GM21526 (cell line): ENCODE data around the gene AQP6.

Experiments used
- ATAC-seq: cut with Tn5 transposase; IDR thresholded peaks from one replicate; pipeline ENCODE4 v1.9.1; 2021; ENCODE audit warnings: moderate library complexity; ENCODE audit not compliant: unreplicated experiment, low FRiP score

The AQP6 gene

DNA sequence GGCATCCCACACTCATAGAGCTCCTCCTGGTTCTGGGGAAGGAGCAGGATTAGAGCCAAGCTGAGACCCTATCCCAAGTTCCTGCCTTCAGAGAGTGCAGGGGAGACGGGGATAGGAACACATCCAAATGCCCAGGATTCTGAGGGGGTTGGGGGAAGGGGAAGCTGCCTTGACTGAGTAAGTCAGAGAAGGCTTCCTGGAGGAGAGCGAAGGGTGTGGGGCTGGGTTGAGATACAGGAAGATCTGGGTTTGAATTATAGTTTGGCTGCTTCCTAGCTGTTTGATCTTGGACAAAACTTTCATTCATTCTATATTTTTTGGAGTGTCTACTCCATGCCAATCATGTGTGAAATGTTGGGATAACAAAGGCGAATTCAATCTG, 30.2 kb upstream of the AQP6 start:
- no peak for ATAC-seq

DNA sequence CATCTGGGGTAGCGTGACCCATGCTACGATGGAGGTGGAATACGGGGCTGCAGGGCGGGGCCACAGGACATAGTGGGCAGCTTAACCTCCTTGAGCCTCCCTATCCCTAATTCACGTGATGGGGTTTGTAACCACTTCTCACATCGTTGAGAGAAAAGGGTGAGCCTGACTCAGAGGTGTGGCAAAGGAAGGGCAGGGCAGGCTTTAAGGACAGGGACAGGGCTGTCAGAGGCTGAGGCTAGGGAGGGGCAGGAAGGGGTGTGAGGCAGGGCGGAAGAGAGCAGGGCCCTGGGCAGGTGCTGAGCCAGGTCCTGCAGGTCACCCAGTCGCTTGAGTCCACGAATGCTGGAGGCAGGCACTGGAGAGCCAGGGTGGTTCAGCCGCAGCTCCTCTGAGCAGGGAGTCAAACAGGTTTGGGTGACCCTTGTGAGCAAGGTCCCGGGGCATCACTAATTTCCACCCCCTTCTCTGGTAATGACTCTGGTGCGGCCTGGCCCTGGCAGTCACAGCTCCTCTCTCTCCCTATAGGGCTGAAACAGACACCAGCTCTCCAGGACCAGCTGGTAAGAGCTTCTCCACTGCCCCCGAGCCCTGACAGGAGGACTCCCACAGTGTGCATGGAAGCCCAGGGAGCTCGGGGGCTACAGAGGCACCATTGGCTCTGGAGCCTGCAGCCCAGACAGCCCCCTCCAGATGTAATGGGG, 29.7 kb upstream of the AQP6 start:
- ATAC-seq, result no peak

DNA sequence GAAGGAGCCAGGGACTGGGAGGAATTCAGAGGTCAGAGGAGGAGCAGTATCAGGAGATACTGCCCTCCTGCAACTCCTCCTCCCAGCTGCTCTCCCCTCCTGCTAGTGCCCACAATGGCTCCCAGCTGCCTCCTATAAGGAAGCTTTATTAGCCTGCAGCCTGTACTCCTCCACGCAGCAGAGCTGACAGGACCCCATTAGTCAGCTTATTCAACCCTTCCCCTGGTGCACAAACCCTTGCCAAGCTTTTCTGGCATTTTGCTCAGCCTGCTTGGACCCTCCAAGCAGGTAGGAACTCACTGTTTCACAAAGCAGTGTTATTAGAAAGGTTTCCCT, 29.2 kb upstream of the AQP6 start:
- no peak for ATAC-seq

DNA sequence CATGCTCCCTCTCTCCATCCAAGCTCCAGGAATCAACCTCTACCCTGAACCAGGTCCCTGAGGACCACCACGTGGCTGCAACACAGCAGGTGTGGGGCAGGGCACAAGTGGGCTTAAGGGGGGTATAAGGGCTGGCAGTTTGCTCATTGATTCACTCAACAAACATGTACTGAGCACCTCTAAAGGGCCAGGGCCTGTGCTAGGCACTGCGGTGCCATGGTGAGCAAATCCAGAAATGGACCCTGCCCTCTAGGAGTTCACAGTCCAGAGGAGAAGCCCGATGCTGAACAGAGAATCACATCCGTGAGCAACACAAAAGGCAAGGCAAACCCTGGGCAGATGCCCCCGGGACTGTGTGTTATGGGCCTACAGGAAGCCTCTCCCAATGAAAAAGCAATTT, 28.7 kb upstream of the AQP6 start:
- ATAC-seq, result no peak

DNA sequence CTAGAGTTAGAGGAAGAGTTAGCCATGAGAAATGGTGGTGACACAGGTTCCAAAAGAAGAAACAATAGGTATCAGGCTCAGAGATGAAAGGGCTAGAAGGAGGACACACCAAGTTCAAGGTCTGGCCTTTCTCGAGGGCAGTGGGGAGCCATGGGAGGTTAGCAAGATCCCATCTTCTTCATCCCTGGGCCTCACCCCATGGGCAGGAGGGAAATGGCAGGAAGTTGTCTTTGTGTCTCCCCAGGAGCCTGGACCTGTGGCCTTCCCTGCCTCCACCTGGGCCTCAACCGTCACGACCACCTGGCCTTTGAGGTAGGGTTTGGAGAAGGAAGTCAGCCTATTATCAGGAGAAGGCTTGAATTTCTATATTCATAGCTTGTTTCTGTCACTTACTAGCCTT, 28.0 kb upstream of the AQP6 start:
- ATAC-seq, result no peak

GRCh38 chr12:49945394-49946080, 27.2 kb upstream of the AQP6 start:
- no peak for ATAC-seq

DNA sequence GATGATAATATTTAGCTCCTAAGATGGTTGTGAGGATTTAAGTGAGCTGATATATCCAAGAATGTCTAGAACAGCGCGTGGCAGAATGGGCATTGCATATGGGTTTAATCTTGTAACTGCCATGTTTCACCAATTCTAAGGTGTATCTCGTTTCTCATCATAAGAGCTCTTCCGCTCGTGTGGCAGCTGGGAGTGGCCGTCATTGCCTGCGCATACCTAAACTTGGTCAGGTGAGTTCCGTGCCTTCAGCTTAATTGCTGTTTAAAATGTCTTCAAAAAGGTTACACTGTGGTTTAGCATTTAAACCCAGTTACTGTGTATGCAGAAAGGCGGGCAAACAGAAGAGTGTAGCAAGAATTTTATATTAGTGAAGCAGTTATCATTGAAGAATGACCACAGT, 26.7 kb upstream of the AQP6 start:
- ATAC-seq, result no peak

DNA sequence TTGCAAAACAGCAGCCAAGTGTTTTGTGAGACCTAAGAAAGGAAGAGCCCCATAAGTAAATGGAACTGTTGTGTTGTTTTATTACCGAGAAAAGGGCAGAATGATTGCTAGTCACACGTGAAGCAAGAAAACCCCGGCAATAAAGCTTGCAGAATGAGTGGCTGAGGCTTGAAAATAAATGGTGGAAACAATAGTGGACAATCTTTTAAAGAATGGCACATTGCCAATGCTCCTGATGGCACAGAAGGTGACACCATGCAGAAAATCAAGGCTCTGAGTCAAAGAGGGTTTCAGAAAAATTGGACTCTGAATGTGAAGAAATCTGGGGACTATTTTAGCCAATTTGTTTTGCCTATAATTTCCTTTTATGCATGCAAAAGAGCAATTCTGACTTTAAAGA, 26.2 kb upstream of the AQP6 start:
- no peak for ATAC-seq

- no peak for ATAC-seq
Observed at GRCh38 chr12:49947593-49948226, 25.0 kb upstream of the AQP6 start.

DNA sequence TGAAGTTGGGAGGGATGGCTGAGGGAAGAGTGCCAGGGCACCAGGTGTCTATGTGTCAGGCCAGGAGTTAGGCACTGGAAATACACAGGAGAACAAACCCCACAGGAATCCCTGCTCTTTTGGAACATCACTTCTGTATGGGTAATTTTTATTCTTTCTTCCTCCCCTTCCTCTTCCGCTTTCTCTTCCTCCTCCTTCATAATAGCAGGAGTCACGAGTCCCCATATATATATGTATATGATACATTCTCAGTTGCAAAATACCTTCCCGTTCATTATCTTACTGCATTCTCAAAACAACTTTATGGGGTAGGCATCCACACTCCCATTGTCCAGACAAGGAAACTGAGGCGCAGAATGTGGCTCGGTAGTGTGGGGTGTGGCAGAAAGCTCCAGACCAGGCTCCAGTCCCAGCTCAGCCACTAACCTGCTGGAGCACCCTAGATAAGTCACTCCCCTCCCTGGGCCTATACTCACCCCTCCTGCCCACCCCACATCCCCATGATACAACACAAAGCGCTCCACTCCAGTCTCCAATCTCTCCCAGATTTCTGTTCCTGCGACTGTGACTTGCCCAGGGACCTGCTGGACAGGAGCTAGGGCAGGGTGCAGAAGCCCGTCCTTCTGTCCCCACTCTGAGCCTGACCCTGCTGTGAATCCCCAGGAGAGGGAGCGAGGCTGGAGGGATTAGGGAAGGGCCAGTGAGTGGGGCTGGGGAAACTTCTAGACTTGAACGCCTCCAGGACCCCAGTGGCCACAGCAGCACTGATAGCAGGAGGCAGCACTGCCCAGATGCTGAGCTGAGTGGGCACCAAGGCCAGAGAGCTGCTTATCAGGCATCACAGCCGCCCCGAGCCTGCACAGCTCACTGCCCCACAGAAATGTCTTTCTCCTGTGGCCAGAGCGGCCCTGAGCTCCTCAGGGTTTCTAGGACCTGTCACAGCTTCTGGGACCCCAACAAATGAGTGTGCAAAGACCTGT, 23.6 kb upstream of the AQP6 start:
- ATAC-seq, result no peak

- ATAC-seq, result no peak
Observed at GRCh38 chr12:49949866-49950265, 22.9 kb upstream of the AQP6 start.

DNA sequence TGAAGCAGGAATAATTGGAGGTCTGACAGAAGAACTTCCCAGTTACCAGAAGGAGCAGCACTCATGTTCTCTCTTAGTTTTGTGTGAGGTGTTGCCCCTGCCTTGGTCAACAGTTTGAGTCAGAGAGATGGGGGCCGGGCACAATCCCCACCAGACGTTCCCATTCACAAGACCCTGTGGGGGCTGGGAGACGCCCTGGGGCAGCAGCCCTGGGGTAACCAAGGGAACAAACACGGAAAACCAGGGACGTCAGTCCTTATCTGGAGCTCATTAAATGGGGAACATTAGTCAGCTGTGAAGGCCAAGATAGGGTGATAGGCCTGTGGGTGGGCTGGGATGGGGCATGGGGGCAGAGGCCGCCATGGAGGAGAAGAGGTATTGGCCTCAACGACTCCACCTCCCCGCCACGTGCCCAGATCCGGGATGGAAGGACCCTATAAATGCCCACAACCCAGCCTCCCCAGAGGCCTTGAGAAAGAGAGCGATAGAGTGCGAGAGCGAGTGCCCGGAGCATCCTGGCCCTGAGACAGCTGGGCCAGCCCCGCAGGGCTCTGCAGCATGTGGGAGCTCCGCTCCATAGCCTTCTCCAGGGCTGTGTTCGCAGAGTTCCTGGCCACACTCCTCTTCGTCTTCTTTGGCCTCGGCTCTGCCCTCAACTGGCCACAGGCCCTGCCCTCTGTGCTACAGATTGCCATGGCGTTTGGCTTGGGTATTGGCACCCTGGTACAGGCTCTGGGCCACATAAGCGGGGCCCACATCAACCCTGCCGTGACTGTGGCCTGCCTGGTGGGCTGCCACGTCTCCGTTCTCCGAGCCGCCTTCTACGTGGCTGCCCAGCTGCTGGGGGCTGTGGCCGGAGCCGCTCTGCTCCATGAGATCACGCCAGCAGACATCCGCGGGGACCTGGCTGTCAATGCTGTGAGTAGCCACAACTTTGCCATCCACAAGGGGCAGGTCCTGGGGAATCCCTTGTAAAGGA, 22.2 kb upstream of the AQP6 start, which contains the start of gene AQP2:
Gene AQP2, plus strand, starts transcription at position 465 of the 979 bp plus-strand sequence. Its CDS starts 94 bp downstream, at position 559.
- ATAC-seq, result no peak

GRCh38 chr12:49951411-49952240, 21.1 kb upstream of the AQP6 start:
- no peak for ATAC-seq

DNA sequence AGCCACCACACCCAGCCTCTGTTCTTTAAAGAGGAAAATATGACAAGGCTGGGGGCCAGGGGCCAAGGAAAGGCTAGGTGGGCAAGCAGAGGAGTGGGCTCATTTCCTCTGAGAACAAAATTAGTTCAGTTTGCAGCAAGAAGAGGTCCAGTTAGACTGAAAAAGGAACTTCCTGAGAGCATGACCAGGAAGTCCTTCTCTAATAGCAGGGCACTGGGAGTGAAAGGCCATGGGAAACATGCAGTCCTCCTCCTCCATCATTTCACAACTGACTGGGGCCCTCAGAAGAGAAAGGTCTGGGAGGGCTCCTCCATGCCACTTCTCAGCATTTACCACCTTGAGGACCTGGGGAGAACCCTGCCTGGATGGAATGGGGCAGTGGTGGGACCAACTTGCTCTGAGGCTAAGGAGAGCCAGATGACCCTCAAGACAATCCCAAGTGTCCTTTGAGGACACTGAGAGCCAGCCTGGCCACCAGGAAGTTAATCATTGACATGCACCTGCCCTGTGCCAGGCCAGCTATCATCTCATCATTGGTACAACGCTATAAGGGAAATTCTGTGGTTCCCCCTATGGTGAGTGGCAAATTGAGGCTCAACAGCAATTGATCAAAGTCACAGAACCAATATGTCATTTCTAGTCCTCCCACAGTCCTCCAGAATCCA, 20.2 kb upstream of the AQP6 start:
- no peak for ATAC-seq

DNA sequence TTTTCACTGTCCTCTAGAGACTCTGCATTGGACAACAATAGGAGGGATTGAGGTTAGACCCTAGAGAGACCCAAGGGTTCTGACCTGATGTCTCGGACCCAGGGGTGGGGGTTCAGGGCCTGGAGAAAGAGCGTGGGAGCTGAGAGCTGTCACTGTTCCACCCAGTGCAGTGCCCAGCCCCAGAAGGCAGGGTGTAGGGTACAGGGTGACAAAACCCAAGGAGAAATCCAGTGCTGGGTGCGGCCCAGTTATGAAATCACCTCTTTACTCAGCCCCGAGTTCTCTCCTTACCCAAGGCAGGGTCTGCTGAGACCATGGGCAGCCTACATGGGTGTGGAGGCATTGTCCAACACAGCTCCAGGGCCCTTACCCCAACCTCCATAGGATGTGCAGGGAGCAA, 19.6 kb upstream of the AQP6 start:
- ATAC-seq, result no peak

- ATAC-seq, result no peak
Observed at GRCh38 chr12:49953961-49954846, 18.5 kb upstream of the AQP6 start.
